ENCODE data around the gene KYAT1. TPM values are rescaled to one million over a fixed set of nuclear protein-coding genes. Genes with fewer than 3 reads are reported as not detected.

Gene KYAT1
- total RNA-seq: 10 to 100 TPM in 1 of 2 donors, 1 to 10 TPM in 1; 5.4 to 14.2 TPM

GRCh38 chr9:128881884-128882676 is at the start of gene KYAT1, which contains the start of gene LRRC8A:
TSS of gene KYAT1 (minus strand) at chr9:128881950. CDS start at chr9:128845405, 36,545 bp downstream.
TSS of gene LRRC8A (plus strand) at chr9:128882133. CDS start at chr9:128907165, 25,032 bp downstream.
- ATAC-seq (ENCODE audit: insufficient number of reproducible peaks, low FRiP score, low read depth) (peak; percentile 68), DNase-seq (ENCODE audit: low spot score) (peak; percentile 93)
- H3K36me3 ChIP-seq: peaks cover 14% of the 10 kb centered on the region
- H3K27ac ChIP-seq: peak within 1 kb of the TSS; percentile 93 to 97
- H3K4me3 ChIP-seq: peak within 1 kb of the TSS; percentile 96
- H3K9me3 ChIP-seq: no peaks in the 10 kb centered on the region
- TF ChIP-seq, protein P1, sequence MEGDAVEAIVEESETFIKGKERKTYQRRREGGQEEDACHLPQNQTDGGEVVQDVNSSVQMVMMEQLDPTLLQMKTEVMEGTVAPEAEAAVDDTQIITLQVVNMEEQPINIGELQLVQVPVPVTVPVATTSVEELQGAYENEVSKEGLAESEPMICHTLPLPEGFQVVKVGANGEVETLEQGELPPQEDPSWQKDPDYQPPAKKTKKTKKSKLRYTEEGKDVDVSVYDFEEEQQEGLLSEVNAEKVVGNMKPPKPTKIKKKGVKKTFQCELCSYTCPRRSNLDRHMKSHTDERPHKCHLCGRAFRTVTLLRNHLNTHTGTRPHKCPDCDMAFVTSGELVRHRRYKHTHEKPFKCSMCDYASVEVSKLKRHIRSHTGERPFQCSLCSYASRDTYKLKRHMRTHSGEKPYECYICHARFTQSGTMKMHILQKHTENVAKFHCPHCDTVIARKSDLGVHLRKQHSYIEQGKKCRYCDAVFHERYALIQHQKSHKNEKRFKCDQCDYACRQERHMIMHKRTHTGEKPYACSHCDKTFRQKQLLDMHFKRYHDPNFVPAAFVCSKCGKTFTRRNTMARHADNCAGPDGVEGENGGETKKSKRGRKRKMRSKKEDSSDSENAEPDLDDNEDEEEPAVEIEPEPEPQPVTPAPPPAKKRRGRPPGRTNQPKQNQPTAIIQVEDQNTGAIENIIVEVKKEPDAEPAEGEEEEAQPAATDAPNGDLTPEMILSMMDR (IDR thresholded peaks at IDR 0.05): peak; percentile 7
- H3K27me3 ChIP-seq (replicated peaks; ENCODE audit: insufficient read depth): no peaks in the 10 kb centered on the region
- peaks cover 26 to 76% of the 10 kb centered on the region in 2 donors for H3K4me1 ChIP-seq (ENCODE audit: control insufficient read depth in 1 of 2, low read depth in 2 of 2)

DNA sequence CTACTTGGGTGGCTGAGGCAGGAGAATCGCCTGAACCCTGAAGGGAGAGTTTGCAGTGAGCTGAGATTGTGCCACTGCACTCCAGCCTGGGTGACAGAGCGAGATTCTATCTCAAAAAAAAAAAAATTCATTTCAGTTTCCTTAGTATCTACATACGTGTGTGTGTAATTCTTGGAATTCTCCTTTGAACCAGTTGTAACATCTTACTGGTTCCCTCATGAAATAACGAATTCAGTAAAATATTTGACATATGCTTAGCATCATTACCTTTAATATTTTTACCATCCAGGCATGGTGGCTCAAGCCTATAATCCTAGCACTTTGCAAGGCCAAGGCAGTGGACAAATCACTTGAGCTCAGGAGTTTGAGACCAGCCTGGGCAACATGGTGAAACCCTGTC is 47.8 kb upstream of the KYAT1 start:
- H3K27ac ChIP-seq: no peak overlapping the region
- DNase-seq (ENCODE audit: low spot score): no peak
- H3K36me3 ChIP-seq: peaks cover 3% of the 10 kb centered on the region
- no peak overlapping the region for H3K4me3 ChIP-seq
- no peak for ATAC-seq (ENCODE audit: insufficient number of reproducible peaks, low FRiP score, low read depth)
- H3K9me3 ChIP-seq: no peaks in the 10 kb centered on the region
- H3K4me1 ChIP-seq (ENCODE audit: control insufficient read depth in 1 of 2, low read depth in 2 of 2): peaks cover 0 to 9% of the 10 kb centered on the region in 2 donors
- H3K27me3 ChIP-seq (replicated peaks; ENCODE audit: insufficient read depth): no peaks in the 10 kb centered on the region
- TF ChIP-seq, protein P1 (IDR thresholded peaks at IDR 0.05): no peak

GRCh38 chr9:128928624-128929023 is 46.9 kb upstream of the KYAT1 start:
- ATAC-seq (ENCODE audit: insufficient number of reproducible peaks, low FRiP score, low read depth) (no peak), DNase-seq (ENCODE audit: low spot score) (no peak)
- TF ChIP-seq, protein P1 (IDR thresholded peaks at IDR 0.05): no peak
- no peak overlapping the region for H3K27ac ChIP-seq
- no peaks in the 10 kb centered on the region for H3K27me3 ChIP-seq (replicated peaks; ENCODE audit: insufficient read depth)
- no peaks in the 10 kb centered on the region for H3K9me3 ChIP-seq
- peaks cover 0 to 11% of the 10 kb centered on the region in 2 donors for H3K4me1 ChIP-seq (ENCODE audit: control insufficient read depth in 1 of 2, low read depth in 2 of 2)
- no peak overlapping the region for H3K4me3 ChIP-seq
- peaks cover 3% of the 10 kb centered on the region for H3K36me3 ChIP-seq

DNA sequence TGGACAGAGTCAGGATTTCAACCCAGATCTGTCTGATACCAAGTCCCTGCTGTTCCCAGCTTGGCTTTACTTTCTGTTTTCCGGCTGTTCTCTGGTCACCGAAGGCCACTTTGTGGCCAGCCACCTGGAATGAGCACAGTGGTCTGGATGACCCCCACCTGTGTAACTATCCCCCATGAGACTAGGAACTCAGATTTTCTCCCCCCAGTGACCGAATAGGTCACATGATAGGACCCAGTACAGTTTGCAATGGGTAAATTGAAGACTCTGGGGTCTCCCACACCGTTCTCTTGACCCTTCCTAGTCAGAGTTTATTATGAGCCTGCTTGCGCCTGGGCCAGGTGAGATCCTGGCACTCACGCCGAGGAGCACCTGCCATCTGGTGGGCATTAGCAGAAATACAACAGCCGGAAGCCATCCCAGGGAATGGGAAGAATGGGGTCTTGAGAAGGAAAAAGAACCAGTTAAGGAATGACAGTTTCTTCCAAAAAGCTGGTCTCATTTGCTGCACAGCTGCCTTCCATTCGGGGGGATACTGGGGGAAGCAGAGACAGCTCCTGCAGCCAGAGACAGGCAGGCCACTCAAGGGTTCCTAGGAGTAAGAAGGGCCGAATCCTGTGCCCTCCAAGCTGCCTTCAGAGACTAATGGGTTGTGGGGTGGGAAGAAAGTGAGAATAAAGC is 46.1 kb upstream of the KYAT1 start:
- TF ChIP-seq, protein P1 (IDR thresholded peaks at IDR 0.05): peak; percentile 90

DNA sequence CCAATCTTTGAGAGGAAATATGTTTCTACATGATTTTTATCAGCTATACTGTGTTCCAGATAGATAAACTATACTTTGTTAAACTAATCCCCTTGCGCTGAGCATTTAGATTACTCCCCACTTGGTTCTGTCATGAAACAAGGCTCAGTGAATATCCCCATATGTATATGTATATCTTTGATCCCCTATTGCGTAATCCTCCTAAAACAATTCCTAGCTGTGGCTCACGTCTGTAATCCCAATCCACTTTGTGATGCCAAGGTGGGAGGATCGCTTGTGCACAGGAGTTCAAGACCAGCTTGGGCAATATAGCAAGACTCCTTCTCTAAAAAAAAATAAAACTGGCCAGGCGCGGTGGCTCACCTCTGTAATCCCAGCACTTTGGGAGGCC is 41.7 kb upstream of the KYAT1 start:
- H3K27ac ChIP-seq: peak overlapping the region in 1 of 2 donors; percentile 96
- no peak for DNase-seq (ENCODE audit: low spot score)
- no peaks in the 10 kb centered on the region for H3K27me3 ChIP-seq (replicated peaks; ENCODE audit: insufficient read depth)
- peaks cover 3% of the 10 kb centered on the region for H3K36me3 ChIP-seq
- H3K4me1 ChIP-seq (ENCODE audit: control insufficient read depth in 1 of 2, low read depth in 2 of 2): peaks cover 32 to 57% of the 10 kb centered on the region in 2 donors
- H3K4me3 ChIP-seq: peak overlapping the region; percentile 74
- no peaks in the 10 kb centered on the region for H3K9me3 ChIP-seq
- TF ChIP-seq, protein P1 (IDR thresholded peaks at IDR 0.05): no peak
- no peak for ATAC-seq (ENCODE audit: insufficient number of reproducible peaks, low FRiP score, low read depth)

More for the DNA sequence above, 46.1 kb upstream of the KYAT1 start:
- no peaks in the 10 kb centered on the region for H3K27me3 ChIP-seq (replicated peaks; ENCODE audit: insufficient read depth)
- H3K4me1 ChIP-seq (ENCODE audit: control insufficient read depth in 1 of 2, low read depth in 2 of 2): peaks cover 5 to 18% of the 10 kb centered on the region in 2 donors
- H3K27ac ChIP-seq: no peak overlapping the region
- H3K4me3 ChIP-seq: no peak overlapping the region
- DNase-seq (ENCODE audit: low spot score): no peak
- H3K36me3 ChIP-seq: peaks cover 3% of the 10 kb centered on the region
- H3K9me3 ChIP-seq: no peaks in the 10 kb centered on the region
- peak; percentile 34 for ATAC-seq (ENCODE audit: insufficient number of reproducible peaks, low FRiP score, low read depth)

Data from thoracic aorta (tissue), 2 donors.